Amniotic epithelial cell (primary cell): ENCODE data around the gene PDGFA.

Source experiments
- DNase-seq: peaks from one replicate; pipeline ENCODE4 v3.0.0-alpha.2; 2010; ENCODE audit warnings: low read depth

Gene PDGFA

GRCh38 chr7:503575-504111 is 16.0 kb downstream of the PDGFA start:
- DNase-seq: peak; percentile 40

GRCh38 chr7:502296-502695 is 17.4 kb downstream of the PDGFA start:
- DNase-seq: no peak

GRCh38 chr7:501526-501925 is 18.1 kb downstream of the PDGFA start:
- DNase-seq: no peak

- no peak for DNase-seq
Measured at GRCh38 chr7:500521-501420, 18.9 kb downstream of the PDGFA start.

- no peak for DNase-seq
Measured at GRCh38 chr7:499853-500485, 19.7 kb downstream of the PDGFA start.

- no peak for DNase-seq
Measured at GRCh38 chr7:498678-499641, 20.7 kb downstream of the PDGFA start.

GRCh38 chr7:497946-498655 is 21.5 kb downstream of the PDGFA start:
- no peak for DNase-seq

GRCh38 chr7:497346-497745 is 22.3 kb downstream of the PDGFA start:
- no peak for DNase-seq

GRCh38 chr7:496528-497295 is 22.9 kb downstream of the PDGFA start:
- DNase-seq: no peak

GRCh38 chr7:495761-496321 is 23.8 kb downstream of the PDGFA start:
- no peak for DNase-seq

GRCh38 chr7:495326-495725 is 24.3 kb downstream of the PDGFA start:
- no peak for DNase-seq

GRCh38 chr7:494906-495305 is 24.7 kb downstream of the PDGFA start:
- no peak for DNase-seq

GRCh38 chr7:494259-494687 is 25.4 kb downstream of the PDGFA start:
- DNase-seq: no peak

- DNase-seq: no peak
Measured at GRCh38 chr7:493661-494251, 25.9 kb downstream of the PDGFA start.

GRCh38 chr7:492714-493065 is 27.0 kb downstream of the PDGFA start:
- DNase-seq: no peak

- DNase-seq: no peak
Measured at GRCh38 chr7:491958-492713, 27.5 kb downstream of the PDGFA start.

- DNase-seq: no peak
Measured at GRCh38 chr7:491292-491957, 28.2 kb downstream of the PDGFA start.

GRCh38 chr7:490461-491291 is 29.0 kb downstream of the PDGFA start:
- DNase-seq: no peak
